Heart left ventricle (tissue), 13 donors: Measurements from ENCODE around the gene NEUROG2.

Source experiments
- POLR2A ChIP-seq, 2 donors: fragments of 450-650 bp; IDR thresholded peaks; one replicate each; pipeline ENCODE4 v1.6.1; 2017; ENCODE audit warnings: antibody characterized with exemption in 2 of 2, mild to moderate bottlenecking in 2 of 2, moderate library complexity in 2 of 2
- TF ChIP-seq, protein P1 (sequence below), 12 donors: fragments of 200-600 bp; sonication (generic) in 4 of 12; IDR thresholded peaks; one replicate each; pipeline versions ENCODE4 v1.5.0 to v1.8.0; 2018 to 2022; ENCODE audit warnings: antibody characterized with exemption in 12 of 12, mild to moderate bottlenecking in 5 of 12
- donor health status: ischemic (EF 13 %, LVEDD 7.1; RV severe dilation, severe dysfunction).
- donor health status: DM: no; HTN: yes; CAD: no.
- donor health status: DM: no; HTN: no; CAD: no.
- donor health status: ischemic (EF 25% LVEDD 6.9; RV normal size, moderate dysfunction).
- donor health status: ischemic (EF 25% LVEDD 5.7; RV mildly dilated, moderate dysfunction).
- donor health status: ischemic (EF 35%, LVEDD 5.7; RV mildly dilated, moderate dysfunction).
- donor health status: nonischemic (EF 11% LVEDD 7.7; RV severe dilation, severe dysfunction).
- donor health status: DM: yes; HTN: yes; CAD: no.
- donor health status: PGD.
- donor health status: ischemic (EF 29% LVEDD 5.4; RV normal size, mild dysfunction).
- donor health status: nonischemic (EF 23%, LVEDD 6.1; RV moderate dilation, normal function).

DNA sequence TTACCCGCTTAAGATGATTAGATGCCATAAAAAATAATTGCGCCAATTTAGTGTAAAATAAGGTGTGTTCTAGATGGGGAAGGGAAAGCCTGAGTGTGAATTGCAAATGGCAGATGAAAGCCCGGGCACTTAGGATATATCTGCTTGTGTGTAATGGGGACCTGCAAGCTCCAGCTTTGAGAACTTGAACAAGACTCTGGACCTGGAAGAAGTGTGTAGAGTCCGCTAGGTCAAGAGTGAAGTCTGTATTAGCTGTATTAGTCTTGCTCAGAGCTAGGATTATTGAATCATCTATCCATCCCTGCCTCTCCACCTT lies 4.2 kb downstream of the NEUROG2 start:
- TF ChIP-seq, protein P1, sequence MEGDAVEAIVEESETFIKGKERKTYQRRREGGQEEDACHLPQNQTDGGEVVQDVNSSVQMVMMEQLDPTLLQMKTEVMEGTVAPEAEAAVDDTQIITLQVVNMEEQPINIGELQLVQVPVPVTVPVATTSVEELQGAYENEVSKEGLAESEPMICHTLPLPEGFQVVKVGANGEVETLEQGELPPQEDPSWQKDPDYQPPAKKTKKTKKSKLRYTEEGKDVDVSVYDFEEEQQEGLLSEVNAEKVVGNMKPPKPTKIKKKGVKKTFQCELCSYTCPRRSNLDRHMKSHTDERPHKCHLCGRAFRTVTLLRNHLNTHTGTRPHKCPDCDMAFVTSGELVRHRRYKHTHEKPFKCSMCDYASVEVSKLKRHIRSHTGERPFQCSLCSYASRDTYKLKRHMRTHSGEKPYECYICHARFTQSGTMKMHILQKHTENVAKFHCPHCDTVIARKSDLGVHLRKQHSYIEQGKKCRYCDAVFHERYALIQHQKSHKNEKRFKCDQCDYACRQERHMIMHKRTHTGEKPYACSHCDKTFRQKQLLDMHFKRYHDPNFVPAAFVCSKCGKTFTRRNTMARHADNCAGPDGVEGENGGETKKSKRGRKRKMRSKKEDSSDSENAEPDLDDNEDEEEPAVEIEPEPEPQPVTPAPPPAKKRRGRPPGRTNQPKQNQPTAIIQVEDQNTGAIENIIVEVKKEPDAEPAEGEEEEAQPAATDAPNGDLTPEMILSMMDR (IDR thresholded peaks at IDR 0.05), result no peak
- no peak for TF ChIP-seq POLR2A (IDR thresholded peaks at IDR 0.05)
